Left colon (tissue), 2 donors: ENCODE results near the gene THY1. TPM values are rescaled to one million over a fixed set of nuclear protein-coding genes. Genes with fewer than 3 reads are reported as not detected.
"Not testable (repeated sequence)": the region's sequence is repeated elsewhere in the genome, so short reads cannot be mapped to it uniquely, and the experiment has no call there.

Experiments
- ATAC-seq: fragments of 200-7000 bp; cut with Tn5 transposase; one replicate; pipeline ENCODE4 v1.9.1; 2020; ENCODE audit warnings: mild to moderate bottlenecking, moderate library complexity
- DNase-seq, 2 donors: peaks; one replicate each; pipeline ENCODE4 v3.0.0-alpha.2; 2020
- intact Hi-C, 2 donors: fragments of 100-400 bp; cut with DNase I in 1 of 2; cut with micrococcal nuclease in 1 of 2; formaldehyde crosslinking; loops; one replicate each; pipeline versions ENCODE4 v1.11.2 to v1.14.0; 2022; cut with DNase I, micrococcal nuclease
- long read RNA-seq: library from polyadenylated mRNA; unstranded; transcript quantifications from one replicate; pipeline ENCODE4 v2.0.0, GENCODE V29; 2021
- total RNA-seq, 2 donors: library from RNA; stranded (reverse); fragmentation: NEBNext Ultra II Directional; extraction: Animal tissue kit (Norgen Biotek cat#: 25700); gene quantifications; one replicate each; pipeline ENCODE4 v1.2.1, GENCODE V29; 2021
- donor health status: DM: no; HTN: no; CAD: no.
- donor health status: DM: yes; HTN: yes; CAD: no.

THY1 gene
- total RNA-seq = 1 to 10 TPM; 1.8 to 6.4 TPM
- long read RNA-seq, partial matches to known transcripts = 0 of 2 reads
- long read RNA-seq, other reads (novel, unspliced or antisense) = 1 of 2 reads

DNA sequence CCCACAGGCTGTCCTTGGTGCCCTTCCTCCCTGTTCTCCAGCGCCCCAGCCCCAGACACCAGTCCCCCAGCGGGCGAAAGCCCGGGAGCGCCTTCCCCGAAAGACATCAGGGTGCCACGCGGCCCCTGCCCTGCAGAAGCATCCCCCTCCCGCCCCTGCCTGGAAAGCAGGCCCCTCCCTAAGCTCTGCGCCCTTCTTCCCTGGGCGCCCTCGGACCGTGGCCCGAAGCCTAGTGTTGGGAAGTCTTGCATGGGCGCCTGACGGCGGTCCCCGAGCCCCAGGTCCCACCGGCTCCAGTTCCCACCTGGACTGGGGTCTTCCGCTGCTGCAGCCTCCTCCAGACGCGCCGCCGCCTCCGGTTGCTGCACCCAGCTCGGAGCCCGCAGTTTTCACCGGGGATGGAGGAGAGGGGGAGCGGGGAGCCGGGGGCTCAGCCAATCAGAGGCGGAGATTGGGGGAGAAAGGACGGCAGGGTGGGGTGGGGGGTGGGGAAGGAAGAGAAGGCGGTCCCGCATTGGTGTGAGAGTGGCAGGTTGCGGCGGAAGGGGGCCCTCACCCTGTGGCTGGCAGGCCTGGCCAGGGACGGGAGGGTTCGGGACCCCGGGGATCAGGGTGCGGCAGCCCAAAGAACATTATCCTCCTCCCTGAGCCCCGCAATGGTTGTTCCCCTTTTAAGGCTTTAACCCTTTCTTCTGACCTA is at the start of gene THY1:
THY1 (minus strand) TSS at position 364 of the 700 bp plus-strand sequence. CDS start 2,267 bp downstream, outside the sequence.
- ATAC-seq (no peak), DNase-seq (no peak)
- intact Hi-C loops = no loop called here

GRCh38 chr11:119472186-119472855 is 49.3 kb upstream of the THY1 start:
- ATAC-seq = no peak
- intact Hi-C loops = loop anchor here in 1 of 2 donors (10.0 kb wide), 1 partner anchor 262 kb away; no protein-coding TSS in a partner anchor

DNA sequence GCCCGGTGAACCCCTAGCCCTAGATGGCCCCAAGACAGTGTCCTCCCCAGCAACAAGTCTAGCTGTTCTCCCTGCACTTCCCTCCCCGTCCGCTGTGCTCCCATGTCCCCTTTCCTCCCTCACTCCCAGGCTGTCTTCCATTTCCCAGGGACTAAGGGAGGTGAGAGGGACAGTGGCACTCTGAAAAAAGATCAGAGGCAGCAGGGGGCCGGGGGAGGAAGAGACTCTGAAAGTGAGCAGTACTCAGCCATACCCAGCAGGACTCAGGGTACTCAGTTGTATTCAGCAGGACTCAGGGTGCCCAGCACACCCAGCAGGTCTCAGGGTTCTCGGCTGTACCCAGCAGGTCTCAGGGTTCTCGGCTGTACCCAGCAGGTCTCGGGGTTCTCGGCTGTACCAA is 48.4 kb upstream of the THY1 start:
- intact Hi-C loops = loop anchor here in 1 of 2 donors (10.0 kb wide), 1 partner anchor 263 kb away; no protein-coding TSS in a partner anchor
- no peak for ATAC-seq
- DNase-seq = no peak

More at GRCh38 chr11:119472186-119472855, 49.3 kb upstream of the THY1 start:
- DNase-seq = no peak

GRCh38 chr11:119470317-119471291 is 47.6 kb upstream of the THY1 start:
- DNase-seq = no peak
- intact Hi-C loops = loop anchor here in 1 of 2 donors (10.0 kb wide), 1 partner anchor 264 kb away; no protein-coding TSS in a partner anchor
- no peak for ATAC-seq

DNA sequence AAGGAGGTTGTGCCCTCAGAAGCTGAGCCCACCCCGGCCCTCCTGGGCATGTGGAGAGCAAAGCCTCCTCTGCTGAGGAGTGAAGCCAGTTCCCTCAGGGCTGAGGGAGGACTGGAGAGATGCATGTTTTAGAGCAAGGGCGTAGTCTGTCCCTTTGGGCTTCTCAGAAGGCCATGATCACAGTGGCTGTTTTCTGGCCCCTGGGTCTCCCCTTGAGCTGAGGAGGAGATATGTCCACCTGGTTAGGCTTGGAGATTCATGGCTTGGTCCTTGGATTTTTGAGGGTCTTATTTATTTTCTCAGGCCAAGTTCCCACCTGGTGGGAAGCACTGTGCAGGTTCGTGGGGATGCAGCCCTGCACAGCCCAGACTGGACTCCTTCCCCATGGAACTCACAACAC is 46.5 kb upstream of the THY1 start:
- ATAC-seq (no peak), DNase-seq (no peak)
- intact Hi-C loops = no loop called here

DNA sequence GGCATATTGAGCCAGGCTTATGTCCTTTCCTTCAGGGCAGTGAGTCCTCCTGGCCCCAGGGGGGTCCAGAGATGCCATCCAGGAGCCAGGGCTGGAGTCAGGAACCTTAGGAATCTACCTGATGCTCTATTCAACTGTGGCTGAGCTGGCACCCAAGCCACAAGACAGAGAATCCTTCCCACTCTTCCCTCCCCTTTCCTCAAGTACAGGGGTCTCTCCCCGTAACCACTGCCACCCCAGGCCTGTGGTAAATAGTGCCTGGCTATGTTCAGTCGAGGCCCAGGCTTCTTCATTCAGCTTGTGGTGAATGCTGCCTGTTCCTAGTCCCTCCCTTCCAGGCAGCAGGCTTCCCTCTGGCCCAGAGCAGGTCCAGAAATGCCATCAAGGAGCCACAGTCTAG is 45.5 kb upstream of the THY1 start:
- no peak for ATAC-seq
- intact Hi-C loops = no loop called here

GRCh38 chr11:119461229-119461963 is 38.4 kb upstream of the THY1 start:
- no peak for ATAC-seq
- intact Hi-C loops = no loop called here
- DNase-seq = no peak

More for the DNA sequence above, 45.5 kb upstream of the THY1 start:
- no peak for DNase-seq

GRCh38 chr11:119460582-119460981 is 37.6 kb upstream of the THY1 start:
- DNase-seq (no peak), ATAC-seq (no peak)
- intact Hi-C loops = no loop called here

DNA sequence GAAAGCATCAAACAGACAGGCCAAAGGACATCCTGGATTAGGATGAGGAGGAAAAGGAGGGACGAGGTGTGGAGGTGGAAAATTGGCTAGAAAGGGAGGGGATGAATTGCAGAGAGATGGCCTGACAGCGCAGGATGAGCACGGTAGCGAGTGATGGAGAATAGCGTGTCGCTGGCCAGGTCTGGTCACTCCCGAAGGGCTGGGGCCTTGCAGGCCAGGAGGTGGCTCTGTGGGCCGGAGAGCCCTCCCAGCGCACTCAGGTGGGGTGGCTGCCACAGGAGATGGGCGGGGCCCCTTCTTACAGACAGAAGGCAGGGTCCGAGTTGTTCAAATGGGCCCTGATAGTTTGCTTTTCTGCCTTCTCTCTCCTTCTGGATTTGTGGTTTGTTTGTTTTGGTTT is 37.1 kb upstream of the THY1 start:
- DNase-seq (no peak), ATAC-seq (no peak)
- intact Hi-C loops = no loop called here

GRCh38 chr11:119459293-119459976 is 36.5 kb upstream of the THY1 start:
- ATAC-seq (no peak), DNase-seq (no peak)
- intact Hi-C loops = no loop called here

DNA sequence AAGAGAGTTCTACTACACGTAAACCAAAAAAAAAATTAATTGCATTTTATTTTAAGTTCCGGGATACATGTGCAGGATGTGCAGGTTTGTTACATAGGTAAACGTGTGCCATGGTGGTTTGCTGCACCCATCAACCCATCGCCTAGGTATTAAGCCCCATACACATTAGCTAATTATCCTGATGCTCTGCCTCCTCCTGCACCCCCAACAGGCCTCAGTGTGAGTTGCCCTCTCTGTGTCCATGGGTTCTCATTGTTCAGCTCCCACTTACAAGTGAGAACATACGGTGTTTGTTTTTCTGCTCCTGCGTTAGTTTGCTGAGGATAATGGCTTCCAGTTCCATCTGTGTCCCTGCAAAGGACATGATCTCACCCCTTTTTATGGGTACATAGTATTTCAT is 32.7 kb upstream of the THY1 start:
- ATAC-seq, intact Hi-C loops, DNase-seq: not testable (repeated sequence)

DNA sequence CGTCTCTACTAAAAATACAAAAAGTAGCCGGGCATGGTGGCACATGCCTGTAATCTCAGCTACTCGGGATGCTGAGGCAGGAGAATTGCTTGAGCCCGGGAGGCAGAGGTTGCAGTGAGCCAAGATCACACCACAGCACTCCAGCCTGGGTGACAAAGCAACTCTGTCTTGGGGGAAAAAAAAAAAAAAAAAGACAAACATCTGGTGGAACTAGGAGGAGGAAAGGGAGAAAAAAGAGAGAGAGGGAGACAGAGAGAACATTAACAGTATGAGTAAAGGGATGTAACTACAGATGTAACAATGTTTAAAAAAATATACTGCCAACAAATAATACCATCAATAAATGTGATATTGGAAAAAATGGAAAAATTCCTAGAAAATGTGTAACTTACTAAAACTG is 32.3 kb upstream of the THY1 start:
- ATAC-seq, intact Hi-C loops, DNase-seq: not testable (repeated sequence)

GRCh38 chr11:119453881-119454280 is 30.9 kb upstream of the THY1 start:
- DNase-seq (no peak), ATAC-seq (no peak)
- intact Hi-C loops = no loop called here

DNA sequence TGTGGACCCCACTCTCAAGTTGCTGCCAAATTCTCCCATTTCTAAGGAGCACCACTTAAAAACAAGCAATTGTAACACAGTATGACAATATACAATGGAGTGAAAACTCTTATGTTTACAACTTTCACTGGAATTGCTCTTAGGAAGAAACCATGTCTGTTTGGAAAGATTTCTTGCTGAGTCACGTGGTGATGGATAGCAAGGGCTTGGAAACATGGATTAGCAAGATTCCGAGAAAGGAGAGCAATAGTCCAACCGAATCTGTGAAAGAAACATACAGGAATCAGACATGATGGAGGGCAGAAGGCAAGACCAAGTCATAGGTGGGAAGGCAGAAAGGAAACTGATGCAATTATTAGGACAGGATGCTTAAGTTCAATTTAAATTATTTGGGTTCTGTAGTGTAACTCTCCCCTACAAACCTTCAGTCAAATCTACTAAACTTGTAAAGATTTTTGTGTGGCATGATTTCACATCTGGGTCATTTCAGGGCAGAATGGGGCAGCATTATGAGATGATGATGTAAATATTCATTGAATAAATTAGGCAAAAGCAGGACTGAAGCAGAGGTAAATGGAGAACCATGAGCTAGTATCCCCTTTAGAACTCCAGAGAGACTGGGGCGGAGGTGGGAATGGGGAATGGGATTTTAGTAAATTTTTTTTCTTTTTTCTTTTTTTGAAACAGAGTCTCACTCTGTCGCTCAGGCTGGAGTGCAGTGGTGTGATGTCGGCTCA is 27.8 kb upstream of the THY1 start:
- DNase-seq = no peak
- ATAC-seq = no peak
- intact Hi-C loops = no loop called here

GRCh38 chr11:119449498-119449897 is 26.5 kb upstream of the THY1 start:
- intact Hi-C loops = no loop called here
- ATAC-seq (no peak), DNase-seq (no peak)

GRCh38 chr11:119448380-119448779 is 25.4 kb upstream of the THY1 start:
- DNase-seq (no peak), ATAC-seq (no peak)
- intact Hi-C loops = no loop called here

- no peak for ATAC-seq
- intact Hi-C loops = no loop called here
- DNase-seq = no peak
Observed at GRCh38 chr11:119447664-119448242, 24.8 kb upstream of the THY1 start.
